HG03095 (cell line): ENCODE measurements around the gene RPL13.
"Not testable (repeated sequence)": the region's sequence is repeated elsewhere in the genome, so short reads cannot be mapped to it uniquely, and the experiment has no call there.

Experiments used
- ATAC-seq: cut with Tn5 transposase; IDR thresholded peaks from one replicate; pipeline ENCODE4 v1.9.1; 2021; ENCODE audit warnings: moderate library complexity; ENCODE audit not compliant: unreplicated experiment

Gene RPL13

GRCh38 chr16:89576153-89577054, 15.9 kb downstream of the RPL13 start:
- ATAC-seq, result no peak

GRCh38 chr16:89577055-89577759, 16.7 kb downstream of the RPL13 start:
- no peak for ATAC-seq

- ATAC-seq, result no peak
Measured at GRCh38 chr16:89579351-89579750, 18.9 kb downstream of the RPL13 start.

GRCh38 chr16:89581045-89581695, 20.7 kb downstream of the RPL13 start:
- ATAC-seq, result no peak

GRCh38 chr16:89581861-89582563, 21.5 kb downstream of the RPL13 start:
- no peak for ATAC-seq

GRCh38 chr16:89582614-89583196, 22.2 kb downstream of the RPL13 start:
- no peak for ATAC-seq

GRCh38 chr16:89583197-89583894, 22.9 kb downstream of the RPL13 start:
- ATAC-seq, result no peak

GRCh38 chr16:89583895-89584644, 23.6 kb downstream of the RPL13 start:
- ATAC-seq, result no peak

- no peak for ATAC-seq
Measured at GRCh38 chr16:89584768-89585549, 24.5 kb downstream of the RPL13 start.

- no peak for ATAC-seq
Measured at GRCh38 chr16:89586218-89586617, 25.7 kb downstream of the RPL13 start.

GRCh38 chr16:89586853-89587252, 26.4 kb downstream of the RPL13 start:
- ATAC-seq, result no peak

GRCh38 chr16:89587676-89588075, 27.2 kb downstream of the RPL13 start:
- ATAC-seq, result not testable (repeated sequence)

GRCh38 chr16:89588413-89589109, 28.1 kb downstream of the RPL13 start:
- ATAC-seq, result no peak

GRCh38 chr16:89589241-89589926, 28.9 kb downstream of the RPL13 start:
- ATAC-seq, result no peak

GRCh38 chr16:89593841-89594240, 33.4 kb downstream of the RPL13 start:
- no peak for ATAC-seq

GRCh38 chr16:89595330-89596060, 35.0 kb downstream of the RPL13 start:
- ATAC-seq, result no peak
